Activated T-helper 1 cell treated with anti-CD3 and anti-CD28 coated beads, Interleukin-12 subunit alpha, Interleukin-12 subunit beta, Interleukin-2, Interleukin-4 antibody, amounts not matched to agents 30 ng/mL and 10 ng/mL and 1 ng/mL, durations not matched to agents 14 hours and 24 hours and 36 hours (primary cell): ENCODE results near the gene SLC39A11. TPM values are rescaled to one million over a fixed set of nuclear protein-coding genes. Genes with fewer than 3 reads are reported as not detected.

ENCODE experiments used
- DNase-seq: peaks from one replicate; pipeline ENCODE4 v3.0.0; 2021; ENCODE audit warnings: low spot score
- H3K27ac Mint-ChIP-seq: one replicate; pipeline ENCODE4 v1.8.0; 2021; ENCODE audit warnings: mild to moderate bottlenecking, mixed read lengths
- H3K27me3 Mint-ChIP-seq: one replicate; pipeline ENCODE4 v1.8.0; 2022; ENCODE audit warnings: mild to moderate bottlenecking, moderate library complexity, mixed read lengths; ENCODE audit not compliant: insufficient read depth
- H3K36me3 Mint-ChIP-seq: one replicate; pipeline ENCODE4 v1.8.0; 2021; ENCODE audit warnings: low read depth, mixed read lengths
- H3K4me1 Mint-ChIP-seq: one replicate; pipeline ENCODE4 v1.8.0; 2021; ENCODE audit warnings: low read depth, mixed read lengths
- H3K4me3 Mint-ChIP-seq: one replicate; pipeline ENCODE4 v1.8.0; 2021; ENCODE audit warnings: mild to moderate bottlenecking, moderate library complexity, mixed read lengths
- H3K9me3 Mint-ChIP-seq: one replicate; pipeline ENCODE4 v1.8.0; 2021; ENCODE audit warnings: mixed read lengths
- intact Hi-C: fragments of 100-400 bp; cut with micrococcal nuclease; formaldehyde crosslinking; loops from one replicate; pipeline ENCODE4 v1.15.1; 2024
- total RNA-seq: library from RNA; stranded (reverse); gene quantifications from 2 replicates; pipeline ENCODE4 v1.2.3, GENCODE V29; 2022

The SLC39A11 gene
- total RNA-seq, 1 donor from 2014 or later = 20.9 TPM

DNA sequence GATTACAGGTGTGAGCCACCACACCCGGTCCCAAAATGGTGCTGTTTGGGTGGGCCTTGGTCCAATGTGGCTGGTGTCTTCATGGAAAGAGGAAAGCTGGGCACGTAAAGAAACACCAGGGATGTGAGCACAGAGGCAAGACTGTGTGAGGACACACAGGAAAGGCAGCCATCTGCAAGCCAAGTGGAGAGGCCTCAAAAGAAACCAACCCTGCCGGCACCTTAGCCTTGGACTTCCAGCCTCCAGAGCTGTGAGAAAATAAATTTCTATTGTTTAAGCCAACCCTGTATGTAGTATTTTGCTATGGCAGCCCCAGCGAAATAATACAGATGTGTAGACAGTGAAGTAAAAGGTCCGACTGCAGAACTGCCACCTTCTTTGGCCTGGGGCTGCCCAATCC lies 68.7 kb downstream of the SLC39A11 start:
- Mint-ChIP-seq H3K27ac (no peak overlapping the region), H3K36me3 (peaks cover 1% of the 10 kb centered on the region), H3K4me1 (no peaks in the 10 kb centered on the region), H3K27me3 (no peaks in the 10 kb centered on the region), H3K4me3 (no peak overlapping the region), H3K9me3 (peaks cover 20% of the 10 kb centered on the region)
- no peak for DNase-seq
- intact Hi-C loops = no loop called here

DNA sequence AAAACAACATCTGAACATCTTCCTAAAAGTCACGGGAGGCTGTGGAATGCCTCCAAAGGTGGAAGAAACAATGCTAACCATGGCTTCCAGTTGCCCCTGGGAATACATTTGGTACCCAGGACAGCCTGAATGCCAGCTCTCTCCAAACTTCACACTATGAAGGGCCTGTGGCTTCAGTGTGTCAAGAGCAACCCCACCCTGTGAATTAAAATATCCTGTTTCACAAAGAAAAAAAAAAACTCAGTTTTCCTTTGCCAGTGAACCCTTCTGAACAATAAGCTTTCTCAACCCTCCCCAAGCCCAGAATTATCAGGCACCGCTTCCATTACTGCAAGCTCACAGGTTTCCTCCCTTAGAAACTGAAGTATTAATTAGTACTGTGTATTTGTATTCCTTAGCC lies 69.8 kb downstream of the SLC39A11 start:
- Mint-ChIP-seq H3K36me3 (peaks cover 5% of the 10 kb centered on the region), H3K4me1 (no peaks in the 10 kb centered on the region), H3K27me3 (no peaks in the 10 kb centered on the region), H3K27ac (no peak overlapping the region), H3K4me3 (no peak overlapping the region), H3K9me3 (peaks cover 25% of the 10 kb centered on the region)
- intact Hi-C loops = no loop called here
- no peak for DNase-seq

DNA sequence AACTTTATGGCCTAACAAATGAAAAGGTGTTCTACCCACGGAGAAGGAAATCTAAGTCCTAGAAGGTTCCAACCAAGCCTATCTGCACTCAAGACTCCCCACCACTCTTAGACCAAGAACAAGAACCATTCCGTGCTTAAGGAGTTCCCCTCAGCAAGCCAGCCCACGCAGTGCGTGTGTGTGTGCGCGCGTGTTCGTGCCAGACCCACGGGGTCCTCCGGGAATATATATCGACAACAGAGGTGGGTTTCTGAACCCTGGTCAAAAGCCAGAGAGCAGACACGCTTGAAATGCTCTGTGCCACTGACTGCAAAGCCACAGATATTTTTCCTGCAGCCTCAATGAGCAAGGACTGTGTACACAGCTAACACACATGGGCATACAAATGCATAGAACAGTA lies 70.7 kb downstream of the SLC39A11 start:
- Mint-ChIP-seq H3K4me1 (no peaks in the 10 kb centered on the region), H3K36me3 (peaks cover 5% of the 10 kb centered on the region), H3K27me3 (no peaks in the 10 kb centered on the region), H3K27ac (no peak overlapping the region), H3K4me3 (no peak overlapping the region), H3K9me3 (peaks cover 25% of the 10 kb centered on the region)
- no peak for DNase-seq
- intact Hi-C loops = no loop called here

DNA sequence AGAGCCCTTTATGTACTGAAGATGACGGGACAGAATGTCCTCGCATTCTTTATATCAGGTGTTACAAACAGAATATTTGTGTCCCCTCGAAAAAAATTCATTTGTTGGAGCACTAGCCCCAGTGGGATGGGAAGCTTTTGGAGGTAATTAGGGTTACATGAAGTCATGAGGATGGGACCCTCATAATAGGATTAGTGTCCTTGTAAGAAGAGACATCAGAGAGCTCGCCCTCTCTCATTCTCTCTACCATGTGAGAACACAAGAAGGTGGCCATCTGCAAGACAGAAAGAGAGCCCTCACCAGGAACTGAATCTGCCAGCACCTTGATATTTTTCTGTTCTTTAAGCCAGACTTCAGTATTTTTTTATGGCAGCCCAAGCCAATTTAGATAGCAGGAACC lies 72.4 kb downstream of the SLC39A11 start:
- intact Hi-C loops = no loop called here
- H3K27ac Mint-ChIP-seq = no peak overlapping the region
- peaks cover 3% of the 10 kb centered on the region for H3K36me3 Mint-ChIP-seq
- peaks cover 25% of the 10 kb centered on the region for H3K9me3 Mint-ChIP-seq
- H3K27me3 Mint-ChIP-seq = no peaks in the 10 kb centered on the region
- no peak for DNase-seq
- no peaks in the 10 kb centered on the region for H3K4me1 Mint-ChIP-seq
- H3K4me3 Mint-ChIP-seq = no peak overlapping the region

DNA sequence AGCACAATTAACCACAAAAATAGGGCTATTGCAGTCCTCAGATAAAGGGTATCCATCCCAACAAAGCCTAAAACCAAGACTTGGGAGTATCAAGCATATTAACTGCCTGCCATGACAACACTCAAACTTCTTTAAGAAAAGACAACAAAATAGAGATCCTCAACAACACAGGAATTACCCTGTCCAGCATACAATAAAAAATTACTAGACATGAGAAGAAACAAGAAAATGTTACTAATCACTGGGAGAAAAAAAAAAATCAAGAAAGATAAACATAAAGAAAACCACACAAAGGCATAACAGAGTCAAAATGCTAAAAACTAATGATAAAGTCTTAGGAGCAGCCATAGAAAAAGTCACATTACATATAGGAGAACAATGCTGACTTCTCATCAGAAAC lies 73.9 kb downstream of the SLC39A11 start:
- H3K27ac Mint-ChIP-seq = no peak overlapping the region

DNA sequence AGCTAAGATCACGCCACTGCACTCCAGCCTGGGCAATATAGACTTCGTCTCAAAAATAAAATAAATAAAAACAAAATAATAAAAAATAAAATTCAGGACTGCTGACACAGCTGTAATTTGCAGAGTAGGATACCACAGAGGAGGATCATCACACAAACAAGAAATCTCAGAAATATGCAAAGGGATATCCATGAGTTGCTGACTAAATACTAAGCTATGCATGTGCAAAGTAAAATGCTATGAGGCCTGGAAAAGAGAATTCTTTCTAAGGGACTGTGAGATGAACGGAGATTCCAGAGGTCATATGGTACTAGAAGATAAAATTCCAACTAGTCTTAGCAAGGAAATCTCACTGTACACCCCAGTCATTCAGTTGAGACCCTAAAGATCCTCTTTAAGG lies 74.8 kb downstream of the SLC39A11 start:
- H3K27me3 Mint-ChIP-seq = no peaks in the 10 kb centered on the region
- H3K36me3 Mint-ChIP-seq = peaks cover 3% of the 10 kb centered on the region
- no peak for DNase-seq
- intact Hi-C loops = no loop called here
- no peaks in the 10 kb centered on the region for H3K4me1 Mint-ChIP-seq
- H3K27ac Mint-ChIP-seq = no peak overlapping the region
- peaks cover 25% of the 10 kb centered on the region for H3K9me3 Mint-ChIP-seq
- H3K4me3 Mint-ChIP-seq = no peak overlapping the region

More for the DNA sequence above, 73.9 kb downstream of the SLC39A11 start:
- intact Hi-C loops = no loop called here
- Mint-ChIP-seq H3K4me3 (no peak overlapping the region), H3K4me1 (no peaks in the 10 kb centered on the region), H3K27me3 (no peaks in the 10 kb centered on the region), H3K36me3 (peaks cover 3% of the 10 kb centered on the region), H3K9me3 (peaks cover 25% of the 10 kb centered on the region)
- no peak for DNase-seq

DNA sequence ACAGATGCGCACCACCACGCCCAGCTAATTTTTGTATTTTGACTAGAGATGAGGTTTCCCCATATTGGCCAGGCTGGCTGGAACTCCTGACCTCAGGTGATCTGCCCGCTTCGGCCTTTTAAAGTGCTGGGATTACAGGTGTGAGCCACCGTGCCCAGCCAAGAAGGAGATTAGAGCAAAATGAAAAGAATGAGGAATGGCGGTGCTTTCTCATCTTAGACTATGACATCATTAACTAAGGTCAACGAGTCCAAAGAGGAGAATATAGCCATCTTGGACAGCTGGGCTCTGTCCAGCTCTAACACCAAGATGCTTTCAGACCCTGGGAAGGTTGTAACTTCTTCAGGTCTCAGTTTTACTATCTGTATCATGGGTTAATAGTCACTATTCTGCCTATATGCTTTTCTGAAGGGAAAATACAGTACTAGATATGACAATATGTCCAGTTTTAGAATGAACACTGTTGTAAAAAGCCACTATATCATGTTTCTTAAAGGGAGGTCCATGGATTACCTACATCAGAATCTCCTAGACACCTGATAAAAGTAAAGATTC lies 76.7 kb downstream of the SLC39A11 start:
- Mint-ChIP-seq H3K27me3 (no peaks in the 10 kb centered on the region), H3K36me3 (peaks cover 3% of the 10 kb centered on the region), H3K9me3 (peaks cover 17% of the 10 kb centered on the region), H3K4me1 (peaks cover 7% of the 10 kb centered on the region), H3K27ac (no peak overlapping the region), H3K4me3 (no peak overlapping the region)
- intact Hi-C loops = no loop called here
- no peak for DNase-seq

DNA sequence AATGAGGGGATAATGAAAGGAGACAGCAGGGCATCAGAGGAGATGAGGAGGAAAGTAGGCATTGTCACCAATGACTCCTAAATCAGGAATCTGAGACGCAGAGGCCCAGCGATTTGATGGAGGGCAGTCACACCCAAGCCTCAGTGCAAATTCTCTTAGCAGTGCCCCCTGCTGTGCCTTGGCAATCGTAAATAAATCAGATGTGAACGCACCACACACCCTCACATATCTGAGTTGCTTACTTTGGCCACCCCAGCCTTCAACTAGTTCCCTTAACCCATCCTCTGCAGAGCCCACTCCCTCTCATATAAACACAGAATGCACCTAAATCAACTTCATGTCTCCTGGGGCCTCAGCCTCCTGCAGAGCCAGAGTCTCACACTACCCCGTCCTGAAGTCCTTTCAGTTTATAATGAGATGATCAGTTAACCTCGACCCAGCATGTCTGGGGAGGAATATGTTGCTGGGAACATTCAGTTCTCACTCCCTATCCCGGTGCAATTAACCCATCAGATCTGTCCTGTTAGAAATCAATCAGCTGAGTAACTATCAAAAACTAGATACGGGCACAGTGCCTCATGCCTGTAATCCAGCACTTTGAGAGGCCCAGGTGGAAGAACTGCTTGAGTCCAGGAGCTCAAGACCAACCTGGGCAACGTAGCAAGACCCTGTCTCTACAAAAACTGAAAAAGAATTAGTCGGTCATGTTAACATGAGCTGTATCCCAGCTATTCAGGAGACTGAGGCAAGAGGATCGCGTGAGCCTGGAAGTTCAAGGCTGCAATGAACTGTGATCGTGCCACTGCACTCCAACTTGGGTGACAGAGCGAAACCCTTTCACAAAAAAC lies 78.4 kb downstream of the SLC39A11 start:
- H3K36me3 Mint-ChIP-seq = peaks cover 3% of the 10 kb centered on the region
- peaks cover 13% of the 10 kb centered on the region for H3K4me1 Mint-ChIP-seq
- no peak overlapping the region for H3K27ac Mint-ChIP-seq
- H3K27me3 Mint-ChIP-seq = no peaks in the 10 kb centered on the region
- intact Hi-C loops = no loop called here
- H3K9me3 Mint-ChIP-seq = peaks cover 6% of the 10 kb centered on the region
- DNase-seq = no peak
- no peak overlapping the region for H3K4me3 Mint-ChIP-seq

DNA sequence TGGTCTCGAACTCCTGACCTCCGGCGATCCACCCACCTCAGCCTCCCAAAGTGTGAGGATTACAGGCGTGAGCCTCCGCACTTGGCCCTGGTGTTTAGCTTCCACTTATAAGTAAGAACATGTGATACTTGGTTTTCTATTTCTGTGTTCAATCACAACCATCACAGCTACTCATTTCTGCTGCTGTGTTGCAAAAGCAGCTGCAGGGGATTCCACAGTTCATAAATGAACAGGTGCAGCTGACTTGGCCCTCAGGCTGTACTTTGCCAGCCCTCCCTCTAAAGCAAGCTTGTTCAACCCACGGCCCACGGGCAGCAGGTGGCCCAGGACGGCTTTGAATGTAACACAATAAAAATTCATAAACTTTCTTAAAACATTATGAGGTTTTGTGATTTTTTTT lies 79.2 kb downstream of the SLC39A11 start:
- no peak for DNase-seq
- no peak overlapping the region for H3K27ac Mint-ChIP-seq
- H3K4me3 Mint-ChIP-seq = no peak overlapping the region
- H3K4me1 Mint-ChIP-seq = peaks cover 13% of the 10 kb centered on the region
- intact Hi-C loops = no loop called here
- no peaks in the 10 kb centered on the region for H3K9me3 Mint-ChIP-seq
- no peaks in the 10 kb centered on the region for H3K27me3 Mint-ChIP-seq
- H3K36me3 Mint-ChIP-seq = no peaks in the 10 kb centered on the region

DNA sequence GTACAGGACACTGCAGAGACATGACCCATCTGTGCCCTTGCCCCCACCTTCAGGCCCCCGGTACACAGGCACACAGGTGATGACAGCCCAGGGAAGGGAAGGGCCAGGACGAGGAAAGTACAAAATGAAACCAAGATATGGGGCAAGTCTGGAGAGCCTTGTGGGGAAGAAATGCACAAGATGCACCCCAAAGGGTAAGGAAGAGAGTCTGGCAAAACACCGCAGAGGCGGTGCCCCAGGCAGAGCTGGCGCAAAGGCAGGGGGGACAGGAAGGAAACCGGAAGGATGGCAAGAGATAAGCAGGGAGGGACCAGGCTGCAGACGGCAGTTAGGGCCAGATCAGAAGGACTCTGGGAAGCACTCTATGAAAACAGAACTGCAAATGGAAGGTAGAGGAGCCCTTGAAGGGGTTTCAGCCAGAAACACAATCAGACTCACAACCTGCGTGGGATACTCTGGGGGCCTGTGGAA lies 81.4 kb downstream of the SLC39A11 start:
- no peaks in the 10 kb centered on the region for H3K9me3 Mint-ChIP-seq
- DNase-seq = no peak
- intact Hi-C loops = no loop called here
- H3K27ac Mint-ChIP-seq = peak overlapping the region; percentile 61
- H3K27me3 Mint-ChIP-seq = no peaks in the 10 kb centered on the region
- H3K4me3 Mint-ChIP-seq = peak overlapping the region; percentile 8
- H3K4me1 Mint-ChIP-seq = peaks cover 13% of the 10 kb centered on the region
- H3K36me3 Mint-ChIP-seq = no peaks in the 10 kb centered on the region

DNA sequence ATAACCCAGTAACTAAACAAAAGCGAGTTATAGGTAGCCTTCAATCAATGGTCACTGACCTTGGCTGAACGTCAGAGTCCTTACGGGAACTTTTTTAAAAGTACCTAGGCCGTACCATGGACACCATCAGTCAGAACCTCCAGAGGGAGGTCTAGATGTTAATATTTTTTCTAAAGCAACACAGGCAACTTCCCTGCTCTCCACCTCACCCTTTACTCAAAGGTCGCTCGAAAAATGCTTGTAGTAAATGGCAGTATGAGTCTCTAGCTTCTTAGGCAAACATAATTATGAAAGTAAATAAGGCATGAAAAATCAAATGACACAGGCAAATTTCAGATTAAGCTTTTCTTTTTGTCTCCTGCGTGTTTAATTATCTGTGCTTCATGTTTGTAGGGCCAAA lies 82.1 kb downstream of the SLC39A11 start:
- Mint-ChIP-seq H3K27me3 (no peaks in the 10 kb centered on the region), H3K27ac (no peak overlapping the region), H3K36me3 (no peaks in the 10 kb centered on the region), H3K4me1 (peaks cover 13% of the 10 kb centered on the region), H3K9me3 (no peaks in the 10 kb centered on the region), H3K4me3 (no peak overlapping the region)
- no peak for DNase-seq
- intact Hi-C loops = no loop called here

DNA sequence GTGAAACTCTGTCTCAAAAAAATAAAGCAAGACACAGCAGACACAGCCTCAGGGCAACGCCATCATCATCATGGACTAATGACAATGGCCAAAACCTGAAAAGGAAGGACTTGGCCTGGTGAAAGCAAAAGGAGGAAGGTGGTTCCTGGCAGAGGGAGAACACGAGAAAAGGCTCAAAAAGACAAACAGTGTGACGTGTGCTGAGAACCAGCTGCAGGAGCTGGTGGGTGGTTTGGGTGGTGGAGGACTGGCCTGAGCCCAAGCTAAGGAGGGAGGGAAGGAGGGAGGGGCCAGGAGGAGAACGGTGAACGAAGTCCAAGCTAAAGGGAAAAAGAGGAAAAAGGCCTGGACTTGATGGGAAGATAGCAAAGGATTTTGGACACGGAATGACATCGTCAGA lies 85.1 kb downstream of the SLC39A11 start:
- H3K27me3 Mint-ChIP-seq = no peaks in the 10 kb centered on the region
- H3K9me3 Mint-ChIP-seq = no peaks in the 10 kb centered on the region
- intact Hi-C loops = no loop called here
- no peak overlapping the region for H3K27ac Mint-ChIP-seq
- DNase-seq = no peak
- H3K4me3 Mint-ChIP-seq = no peak overlapping the region
- no peaks in the 10 kb centered on the region for H3K36me3 Mint-ChIP-seq
- peaks cover 13% of the 10 kb centered on the region for H3K4me1 Mint-ChIP-seq

DNA sequence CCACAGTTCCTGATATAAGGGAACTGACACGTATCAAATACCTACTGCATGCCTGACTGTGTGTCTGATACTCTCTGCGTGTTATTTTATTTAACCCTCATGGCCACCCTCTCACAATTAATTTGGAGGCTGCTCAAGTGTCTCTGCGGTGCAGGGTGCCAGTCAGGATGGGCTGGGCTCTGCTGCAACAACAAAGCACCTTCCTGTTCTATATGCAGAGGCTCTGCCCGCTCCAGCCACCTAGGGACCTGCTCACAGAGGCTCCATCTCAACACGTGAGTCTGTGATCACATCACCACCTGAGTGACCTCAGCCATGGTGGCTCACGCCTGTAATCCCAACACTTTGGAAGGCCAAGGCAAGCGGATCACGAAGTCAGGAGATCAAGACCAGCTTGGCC lies 87.1 kb downstream of the SLC39A11 start:
- intact Hi-C loops = no loop called here
- no peak overlapping the region for H3K27ac Mint-ChIP-seq
- no peak overlapping the region for H3K4me3 Mint-ChIP-seq
- no peaks in the 10 kb centered on the region for H3K9me3 Mint-ChIP-seq
- no peaks in the 10 kb centered on the region for H3K36me3 Mint-ChIP-seq
- H3K27me3 Mint-ChIP-seq = no peaks in the 10 kb centered on the region
- no peak for DNase-seq
- H3K4me1 Mint-ChIP-seq = peaks cover 1% of the 10 kb centered on the region
